CMK (cell line): ENCODE measurements around the gene BICDL1.
A peak's percentile ranks its signal among the peaks of the same experiment; 100 is the strongest.

Experiments
- DNase-seq: peaks from one replicate; pipeline ENCODE4 v3.0.0-alpha.2; 2010; ENCODE audit warnings: low read depth

BICDL1 gene

DNA sequence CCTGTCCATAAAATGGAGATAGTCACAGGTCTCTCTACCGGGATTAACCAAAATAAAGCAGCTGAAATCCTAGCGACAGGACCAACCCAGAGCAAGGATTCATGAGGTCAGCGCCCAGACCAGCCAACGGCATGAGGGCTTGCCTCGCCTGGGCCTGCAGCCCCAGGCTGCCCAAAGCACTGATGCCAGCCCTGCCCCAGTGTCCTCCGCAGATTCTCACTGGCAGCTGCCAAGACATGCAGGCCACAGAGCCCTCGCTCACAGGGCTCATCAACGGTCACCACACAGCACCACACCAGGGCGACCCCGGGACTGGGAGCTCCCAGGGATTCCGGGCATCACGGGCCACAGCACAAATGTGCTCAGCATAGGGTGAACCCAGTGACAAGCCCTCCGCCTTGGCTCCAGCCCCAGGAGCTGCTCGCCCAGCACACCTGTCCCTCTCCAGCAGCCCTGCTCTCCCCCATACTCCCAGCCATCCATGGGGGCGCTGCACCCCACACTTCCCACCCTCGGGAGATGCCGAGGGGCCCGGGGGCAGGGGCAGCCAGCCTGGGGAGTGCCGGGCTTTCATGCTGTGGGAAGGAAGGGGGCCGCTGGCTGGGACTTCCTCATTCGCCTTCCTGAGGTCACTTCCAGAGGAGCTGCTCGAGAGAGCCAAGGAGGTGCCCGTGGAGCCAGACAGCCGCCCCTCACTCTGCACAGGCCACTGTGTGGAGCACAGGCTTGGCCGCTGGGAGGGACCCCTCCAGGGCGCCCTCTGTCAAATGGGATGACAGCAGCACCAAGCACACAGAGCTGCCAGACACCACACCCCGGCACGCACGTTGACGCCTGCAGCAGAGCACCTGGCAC, 113.4 kb downstream of the BICDL1 start:
- no peak for DNase-seq

DNA sequence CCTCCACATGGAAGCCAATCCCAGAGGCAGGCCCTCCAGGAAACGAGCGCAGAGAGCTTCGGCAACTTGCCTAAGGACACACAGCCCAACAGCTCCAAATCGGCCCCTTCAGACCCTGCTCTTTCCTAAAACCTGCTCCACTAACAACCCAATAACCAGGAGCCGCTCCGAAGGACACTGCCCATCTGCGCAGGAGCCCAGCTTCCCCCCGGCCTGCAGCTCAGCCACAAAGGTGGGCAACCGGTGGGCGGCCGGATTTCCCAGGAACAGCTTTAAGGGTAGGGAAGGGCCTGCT, 114.0 kb downstream of the BICDL1 start:
- DNase-seq: no peak

DNA sequence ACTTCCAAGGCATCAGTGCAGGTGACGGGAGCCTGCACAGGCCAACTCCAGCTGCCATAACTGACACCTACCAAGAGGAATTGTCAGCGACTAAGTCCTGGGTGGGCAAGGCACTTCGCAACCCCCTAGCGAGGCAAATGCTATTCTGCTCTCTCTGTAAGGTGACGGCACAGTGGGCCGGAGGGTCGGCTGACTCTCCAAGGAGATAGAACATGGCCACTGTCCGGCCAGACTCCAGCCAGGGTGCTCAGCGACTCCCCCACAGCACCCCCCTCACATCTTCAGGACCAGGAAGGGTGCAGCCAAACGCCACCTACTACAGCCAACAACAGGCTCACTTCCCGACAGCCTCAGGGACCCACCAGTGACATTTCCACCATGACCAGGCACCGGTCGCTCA, 114.3 kb downstream of the BICDL1 start:
- DNase-seq: no peak

DNA sequence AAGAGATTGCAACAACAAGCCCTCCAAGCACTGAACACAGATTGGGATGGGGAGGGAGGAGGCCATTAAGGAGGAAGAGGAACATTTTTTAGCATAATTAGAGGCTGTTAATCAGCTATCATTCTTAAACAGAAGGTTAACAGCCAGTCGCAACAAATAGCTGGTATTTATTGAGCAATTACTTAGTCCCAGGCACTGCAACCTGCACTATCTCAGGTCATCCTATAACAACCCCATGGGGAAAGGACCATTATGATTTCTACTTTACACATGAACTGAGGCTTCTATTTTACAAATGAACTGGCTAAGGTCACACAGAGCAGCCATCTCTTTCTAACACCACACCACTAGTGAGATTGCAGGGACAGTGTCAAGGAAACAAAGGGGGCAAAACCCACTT, 117.1 kb downstream of the BICDL1 start:
- no peak for DNase-seq

DNA sequence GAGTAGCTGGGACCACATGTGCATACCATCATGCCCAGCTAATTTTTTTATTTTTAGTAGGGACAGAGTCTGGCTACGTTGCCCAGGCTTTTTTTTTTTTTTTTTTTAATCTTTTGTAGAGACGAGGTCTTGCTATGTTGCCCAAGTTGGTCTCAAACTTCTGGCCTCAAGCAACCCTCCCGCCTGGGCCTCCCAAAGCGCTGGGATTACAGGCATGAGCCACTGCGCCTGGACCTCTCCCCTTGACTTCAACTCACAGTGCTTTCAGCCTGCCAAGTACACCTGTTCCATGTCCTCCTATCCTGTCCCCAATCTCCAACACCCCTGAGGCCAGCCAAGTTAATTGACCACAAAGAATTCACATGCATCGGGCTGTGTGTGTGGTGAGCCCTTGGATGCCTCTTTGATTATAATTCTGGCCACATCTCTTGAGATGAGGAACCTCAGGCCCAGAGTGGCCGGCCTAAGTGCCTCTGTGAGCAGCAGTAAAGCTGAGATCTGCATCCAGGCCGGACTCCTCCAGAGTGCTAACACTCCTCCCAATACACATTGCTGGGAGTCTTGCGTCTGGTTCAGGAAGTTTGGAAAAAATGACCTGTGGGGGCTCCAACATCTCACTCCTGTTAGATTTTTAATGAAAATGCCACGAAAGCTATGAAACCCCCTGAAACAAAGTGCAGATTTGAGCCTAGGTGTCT, 120.7 kb downstream of the BICDL1 start:
- no peak for DNase-seq

DNA sequence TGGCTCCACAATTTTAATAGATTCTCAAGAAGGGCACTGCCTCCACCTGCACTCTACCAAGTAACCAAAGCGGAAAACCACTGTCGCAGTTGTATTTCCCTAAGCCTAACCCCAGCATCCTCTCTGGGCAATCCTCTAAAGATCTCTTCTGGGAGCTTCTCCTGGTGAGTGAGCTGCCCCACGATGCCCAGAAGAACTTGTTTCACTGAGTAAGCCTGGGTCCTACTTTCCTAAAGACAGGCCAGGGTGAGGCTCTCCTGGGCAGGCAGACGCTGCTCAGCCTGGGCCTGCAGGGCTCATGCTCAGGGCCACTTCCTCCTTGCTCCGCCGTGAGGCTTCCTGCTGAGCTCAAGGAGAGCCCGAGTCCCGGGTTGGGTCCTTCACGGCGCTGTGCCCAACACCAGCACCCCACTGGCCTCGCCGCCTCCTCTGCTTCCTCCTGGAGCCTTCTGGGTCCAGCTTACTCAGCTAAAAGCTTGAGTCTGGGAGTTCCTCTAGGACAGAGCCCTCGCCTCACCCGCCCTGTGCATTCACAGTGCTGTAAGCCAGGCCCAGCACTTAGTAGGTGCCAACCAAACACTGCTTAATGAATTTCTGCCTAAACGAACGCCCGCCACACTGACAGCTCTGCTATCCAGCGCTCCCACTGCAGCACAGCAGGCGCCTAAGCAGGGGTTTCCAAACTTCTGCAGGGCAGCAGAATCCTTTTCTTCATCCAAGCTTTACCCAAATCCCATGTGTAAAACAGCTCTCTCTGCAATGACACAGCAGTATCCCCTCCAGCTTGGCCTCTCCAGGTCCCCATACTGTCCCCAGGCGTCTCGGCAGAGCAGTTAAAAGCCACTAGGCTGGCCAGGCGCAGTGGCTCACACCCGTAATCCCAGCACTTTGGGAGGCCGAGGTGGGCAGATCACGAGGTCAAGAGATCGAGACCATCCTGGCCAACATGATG, 121.8 kb downstream of the BICDL1 start:
- DNase-seq: no peak

DNA sequence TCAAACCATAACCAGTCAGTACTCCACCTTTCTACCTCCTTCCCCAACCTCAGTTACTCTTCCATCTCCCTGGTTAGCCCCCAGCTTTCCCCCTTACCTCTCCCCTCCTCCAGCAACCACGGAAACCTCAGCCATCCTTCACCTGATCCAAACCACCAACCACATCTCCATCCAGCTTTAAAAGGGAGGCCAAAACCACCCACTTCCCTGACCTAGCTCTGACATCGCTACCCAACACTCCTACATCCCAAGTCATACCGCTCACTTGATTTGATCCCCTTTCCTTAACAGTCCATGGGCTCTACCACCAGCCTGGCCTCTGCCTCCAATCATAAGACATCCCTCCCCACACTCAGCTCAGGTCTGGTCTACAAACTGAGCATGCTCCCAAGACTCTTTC, 126.0 kb downstream of the BICDL1 start:
- no peak for DNase-seq

DNA sequence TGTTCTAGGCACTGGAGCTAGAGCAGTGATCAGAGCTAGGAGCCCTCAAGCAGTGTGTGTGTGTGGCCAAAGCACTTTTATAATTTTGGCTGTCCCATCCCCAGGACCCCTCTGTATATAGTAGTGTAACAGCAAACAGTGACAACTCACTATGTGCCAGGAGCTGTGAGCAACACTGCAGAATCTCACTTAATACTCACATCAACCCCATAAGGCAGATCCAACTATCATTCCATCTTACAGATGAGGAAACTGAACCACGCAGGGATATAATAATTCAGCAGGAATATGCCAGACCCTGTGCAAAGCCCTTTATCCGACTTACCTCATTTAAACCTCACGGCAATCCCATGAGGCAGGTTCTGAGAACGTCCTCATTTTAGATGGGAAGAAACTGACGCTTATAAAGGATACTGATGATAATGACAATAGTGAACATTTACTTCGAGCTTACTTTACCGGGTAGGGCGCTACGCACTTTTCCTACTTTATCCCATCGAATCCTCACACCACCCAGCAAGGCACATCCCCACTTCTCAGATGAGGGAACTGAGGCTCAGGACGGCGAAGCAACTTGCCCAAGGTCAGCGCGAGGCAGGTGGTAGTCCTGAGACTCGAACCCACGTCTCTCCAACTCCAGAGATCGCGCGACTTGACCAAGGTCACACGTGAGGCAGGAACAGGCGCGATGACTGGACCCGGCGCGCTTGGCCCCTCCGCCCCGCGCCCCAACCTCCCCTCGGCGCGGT, 126.8 kb downstream of the BICDL1 start:
- DNase-seq: no peak

DNA sequence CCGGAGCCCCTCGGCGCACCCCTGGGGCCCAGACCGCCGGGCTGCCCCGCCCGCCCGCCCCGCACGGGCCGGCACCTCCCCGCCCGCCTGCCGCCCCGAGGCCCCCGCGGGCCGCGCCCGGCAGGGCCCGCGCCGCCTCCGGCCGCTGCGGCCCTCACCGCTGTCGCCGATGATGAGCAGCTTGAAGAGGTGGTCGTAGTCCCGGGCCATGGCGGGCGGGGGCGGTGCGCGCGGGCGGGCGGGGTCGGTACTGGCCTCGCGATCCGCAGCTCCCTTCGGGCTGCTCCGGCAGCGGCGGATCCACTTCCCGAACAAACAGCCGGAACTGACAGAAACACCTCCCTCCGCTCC, 127.4 kb downstream of the BICDL1 start, which contains the start of gene RAB35:
RAB35 (minus strand) TSS at position 313 of the 351 bp plus-strand sequence; CDS start at position 210, 103 bp downstream.
- no peak for DNase-seq

DNA sequence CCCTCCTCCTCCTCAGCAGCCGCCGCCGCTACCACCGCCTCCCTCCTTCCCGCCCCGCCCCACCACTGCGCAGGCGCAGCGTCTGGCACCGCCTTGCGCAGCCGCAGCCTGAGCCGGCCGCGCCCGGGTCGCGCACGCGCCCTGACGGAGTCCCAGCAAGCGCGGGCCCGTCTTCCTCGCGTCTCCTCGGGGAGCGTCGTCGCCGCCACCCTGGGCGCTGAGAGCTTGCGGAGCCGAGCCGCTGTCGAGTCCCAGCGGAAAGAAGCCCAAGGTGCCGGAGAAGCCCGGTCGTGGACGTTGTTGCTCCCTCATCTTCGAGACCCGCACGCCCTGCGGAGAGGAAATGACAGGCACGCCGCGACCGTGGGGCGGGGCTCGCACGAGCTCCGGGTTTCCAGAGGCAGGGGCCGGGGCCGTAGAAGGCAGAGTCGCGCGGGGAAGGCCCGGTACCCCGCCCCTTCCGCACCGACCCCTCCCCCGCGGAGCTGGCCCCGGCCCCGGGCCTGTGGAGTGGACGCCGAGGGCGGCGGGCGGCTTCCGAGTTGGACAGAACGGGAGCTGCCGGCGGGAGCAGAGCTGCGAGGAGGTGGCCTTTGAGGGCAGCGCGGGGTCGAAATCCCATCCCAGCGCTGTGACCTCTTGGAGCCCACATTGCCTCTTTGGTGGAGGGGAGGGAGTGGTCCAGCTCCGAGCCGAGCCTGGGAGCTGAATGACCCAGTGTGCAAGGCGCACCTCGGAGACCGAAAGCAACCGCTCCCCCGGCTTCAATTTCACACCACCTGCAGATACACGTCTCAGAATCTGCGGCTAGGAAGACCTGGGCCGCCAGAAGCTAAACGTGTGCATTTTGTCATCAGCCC, 128.0 kb downstream of the BICDL1 start:
- DNase-seq: peak; percentile 83

DNA sequence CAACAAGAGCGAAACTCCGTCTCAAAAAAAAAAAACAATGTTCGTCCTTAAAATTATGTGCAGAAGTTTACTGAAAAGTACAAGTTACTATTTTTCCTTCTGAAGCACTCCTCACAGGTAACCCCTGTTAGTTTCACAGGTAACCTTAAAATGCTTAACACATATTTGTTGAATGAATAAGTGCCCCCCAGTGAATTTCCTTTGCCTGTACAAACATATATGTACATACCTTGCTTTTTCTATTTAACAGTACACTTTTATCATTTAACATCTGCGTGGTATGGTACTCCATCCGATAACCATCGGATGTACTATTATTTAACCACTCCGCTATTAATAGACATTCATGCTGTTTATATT, 128.9 kb downstream of the BICDL1 start:
- no peak for DNase-seq

DNA sequence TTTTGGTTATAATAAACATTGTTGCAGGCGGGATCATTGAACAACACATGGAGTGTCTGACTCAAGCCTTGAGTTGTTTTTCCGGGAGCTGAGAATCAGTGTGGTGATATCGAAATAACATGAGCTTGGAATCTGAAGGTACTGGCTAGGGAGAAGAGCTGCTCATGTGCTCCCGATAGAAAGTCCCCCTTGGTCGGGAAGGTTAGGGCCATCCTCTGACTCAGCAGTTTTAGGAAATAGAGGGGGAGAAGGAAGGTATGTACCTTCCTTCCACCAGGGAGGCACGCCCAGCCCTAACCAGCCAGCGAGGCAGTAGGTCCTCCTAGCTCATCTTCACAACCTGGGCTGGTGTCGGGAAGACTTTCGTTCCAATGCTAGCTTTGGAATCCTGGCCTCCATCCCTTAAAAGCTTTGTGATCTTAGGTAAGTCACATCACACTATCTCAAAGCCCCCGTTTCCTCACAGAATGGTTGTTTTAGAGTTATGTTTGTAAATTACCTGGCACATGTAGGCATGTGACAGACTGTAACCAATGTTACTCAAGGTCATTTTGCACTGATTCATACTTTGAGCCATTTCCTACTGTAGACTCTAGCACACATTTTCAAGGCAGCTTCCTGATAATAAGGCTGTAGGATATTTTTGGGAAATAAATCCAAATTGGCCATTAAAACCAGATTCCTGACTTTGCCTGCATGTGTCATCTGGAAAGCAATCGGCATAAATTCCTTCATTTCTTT, 129.5 kb downstream of the BICDL1 start:
- no peak for DNase-seq

DNA sequence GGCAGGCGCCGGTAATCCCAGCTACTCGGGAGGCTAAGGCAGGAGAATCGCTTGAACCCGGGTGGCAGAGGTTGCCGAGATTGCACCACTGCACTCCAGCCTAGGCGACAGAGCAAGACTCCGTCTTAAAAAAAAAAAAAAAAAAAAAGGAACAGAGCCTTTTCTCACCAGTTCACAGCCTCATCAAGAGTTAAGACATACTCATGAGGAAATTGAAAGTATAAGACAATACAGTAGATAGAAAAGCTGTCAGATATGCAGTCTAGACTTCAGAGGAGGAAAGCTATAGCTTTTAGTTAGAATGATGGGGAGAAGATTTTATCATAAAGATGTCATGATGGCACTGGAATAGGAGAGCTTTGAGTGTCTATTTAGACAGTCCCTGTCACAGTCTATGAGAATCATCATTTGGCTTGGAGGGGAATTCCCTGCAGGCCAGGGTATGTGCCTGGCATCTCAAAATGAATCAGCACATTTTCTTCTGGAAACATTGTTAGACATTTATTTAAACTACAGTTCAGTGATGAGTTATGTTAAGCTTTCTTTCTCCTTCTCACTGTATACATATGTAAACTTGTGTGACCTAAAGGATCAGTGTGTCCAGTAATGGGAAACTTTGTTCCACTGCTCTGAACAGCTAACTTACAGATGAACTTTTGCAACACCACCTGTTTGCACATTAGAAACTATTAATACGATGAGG, 130.4 kb downstream of the BICDL1 start:
- DNase-seq: no peak

DNA sequence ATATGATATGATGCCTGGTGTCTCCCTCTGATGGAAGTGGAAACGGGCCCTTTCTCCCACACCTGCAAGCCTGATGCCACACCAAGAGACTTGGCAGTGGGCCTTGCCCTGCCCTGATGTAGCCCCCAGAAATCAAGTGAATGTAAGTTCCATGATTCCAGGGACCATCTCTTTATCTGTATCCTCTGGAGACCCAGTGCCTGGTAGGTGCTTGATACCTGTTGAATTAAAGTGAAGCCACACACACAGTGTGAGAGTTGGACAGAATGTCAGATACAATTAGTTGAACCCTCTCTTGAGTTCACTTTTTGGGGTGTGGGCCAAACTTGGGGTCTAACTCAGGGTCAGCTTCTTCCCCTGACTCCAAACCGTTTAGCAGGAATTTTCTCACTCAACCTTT, 132.3 kb downstream of the BICDL1 start:
- no peak for DNase-seq

DNA sequence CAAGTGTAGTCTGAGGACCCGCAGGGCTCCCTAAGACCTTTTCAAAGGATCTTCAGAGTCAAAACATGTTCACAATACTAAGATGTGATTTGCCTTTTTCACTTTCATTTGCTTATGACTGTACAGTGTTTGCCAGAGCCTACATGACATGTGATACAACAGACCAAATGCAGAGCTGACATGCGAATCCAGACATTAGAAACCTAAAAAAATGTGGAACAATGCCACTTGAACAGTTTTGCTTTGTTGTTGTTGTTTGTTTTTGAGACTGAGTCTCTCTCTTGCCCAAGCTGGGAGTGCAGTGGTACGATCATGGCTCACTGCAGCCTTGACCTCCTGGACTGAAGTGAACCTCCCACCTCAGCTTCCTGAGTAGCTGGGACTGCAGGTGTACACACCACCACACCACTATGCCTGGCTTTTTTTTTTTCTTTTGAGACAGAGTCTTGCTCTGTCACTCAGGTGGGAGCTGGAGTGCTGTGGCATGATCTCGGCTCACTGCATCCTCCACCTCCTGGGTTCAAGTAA, 132.8 kb downstream of the BICDL1 start:
- DNase-seq: no peak

DNA sequence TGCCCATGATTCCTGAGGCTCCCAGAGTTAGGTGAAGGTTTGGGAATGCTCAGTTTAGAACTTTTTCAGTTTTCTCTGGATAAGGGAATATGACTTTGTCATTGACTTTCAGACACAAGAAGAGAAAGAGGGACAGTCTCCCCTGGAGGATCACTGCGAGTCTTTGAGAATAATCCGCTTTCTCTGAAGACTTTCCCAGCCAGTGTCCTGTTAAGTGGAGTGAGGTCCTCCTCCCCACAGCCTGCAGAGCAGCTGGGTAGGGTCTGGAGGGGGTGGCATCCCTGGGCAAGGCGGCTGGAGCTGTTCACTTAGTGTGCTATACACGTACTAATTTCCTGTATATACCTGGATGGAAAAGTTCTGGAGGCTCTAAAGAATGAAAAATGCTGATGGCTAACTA, 136.0 kb downstream of the BICDL1 start:
- DNase-seq: no peak

DNA sequence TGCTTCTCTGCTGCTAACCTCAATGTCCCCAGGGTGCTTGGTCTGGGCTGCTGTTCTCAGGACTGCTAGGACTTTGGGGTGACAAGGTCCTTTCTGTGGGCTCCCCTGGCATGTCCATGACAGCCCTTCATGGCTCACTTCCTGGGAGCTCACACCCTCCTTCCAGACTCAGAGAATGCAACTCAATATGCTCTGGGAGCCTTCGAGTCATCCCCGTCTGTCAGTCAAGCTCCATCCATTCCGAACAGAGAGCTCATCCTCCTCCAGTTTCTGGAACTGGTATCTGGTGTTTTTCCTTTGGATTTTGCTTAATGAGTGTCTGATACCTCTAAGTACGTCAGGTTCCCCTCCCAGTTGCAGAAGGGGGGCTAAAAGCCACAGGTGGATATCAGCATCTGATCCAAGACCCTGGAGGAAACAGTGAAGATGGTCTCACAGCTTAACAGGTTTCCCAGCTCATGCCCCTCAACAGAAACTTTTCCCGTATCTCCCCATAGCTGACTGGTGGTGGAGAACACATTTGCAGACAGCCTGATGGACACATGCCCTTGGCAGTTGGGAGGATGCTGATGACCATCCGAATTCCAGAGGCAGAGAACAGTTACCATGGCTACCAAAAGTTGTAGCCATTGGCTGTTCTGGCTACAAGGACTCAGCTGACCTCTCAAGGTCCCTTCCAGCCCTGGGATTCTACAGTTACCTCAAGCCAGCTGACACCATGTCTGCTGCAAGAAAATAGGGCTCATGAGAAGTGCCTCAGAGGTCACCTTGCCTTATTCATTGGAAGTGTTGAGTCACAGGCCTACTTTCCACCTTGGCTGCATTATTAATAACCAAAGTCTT, 137.0 kb downstream of the BICDL1 start:
- DNase-seq: no peak

DNA sequence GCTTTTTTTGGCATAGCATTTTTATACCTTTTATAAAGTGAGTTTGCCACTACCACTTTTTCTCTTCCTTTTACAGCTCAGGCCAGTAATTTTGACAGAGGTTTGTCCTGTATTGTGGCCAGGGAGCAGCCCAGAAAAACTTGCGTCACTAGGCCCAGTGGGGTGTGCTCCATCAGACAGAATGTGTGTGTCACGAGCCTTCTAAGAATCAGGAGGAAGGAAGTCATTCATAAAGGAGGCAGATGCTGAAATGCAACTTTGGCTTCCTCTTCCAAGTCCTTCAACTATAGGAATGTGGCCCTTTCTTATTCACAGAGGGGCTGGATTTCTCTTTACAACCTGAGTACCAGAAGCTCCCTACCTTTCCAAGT, 137.6 kb downstream of the BICDL1 start:
- no peak for DNase-seq

DNA sequence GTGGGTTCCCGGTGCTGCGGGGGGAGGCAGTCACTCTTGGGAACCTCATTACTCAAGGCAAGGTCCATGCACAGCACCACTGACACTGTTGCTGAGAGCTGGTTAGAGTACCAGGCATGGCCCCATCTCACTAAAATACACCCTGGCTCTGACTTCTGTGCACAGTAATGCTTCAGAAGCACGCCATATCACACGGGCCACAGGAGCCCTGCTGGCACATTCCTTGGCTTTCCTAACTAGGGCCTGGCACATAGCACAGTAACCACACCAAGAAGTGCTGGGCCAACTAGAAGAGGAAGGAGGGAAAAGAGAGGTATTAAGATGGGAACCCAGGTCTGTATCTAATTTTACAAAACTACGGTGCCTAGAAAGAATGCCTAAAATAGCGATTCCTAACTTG, 141.0 kb downstream of the BICDL1 start:
- DNase-seq: no peak
